RWPE2 (cell line): ENCODE measurements around the gene LGSN.

ENCODE experiments used
- ATAC-seq: fragments of 200-7000 bp; cut with Tn5 transposase; 3 replicates; pipeline ENCODE4 v1.9.1; 2021; ENCODE audit warnings: low read depth
- DNase-seq: peaks from one replicate; pipeline ENCODE4 v3.0.0-alpha.2; 2020; ENCODE audit warnings: low spot score
- H3K27ac ChIP-seq: fragments of 450-650 bp; 2 replicates; pipeline ENCODE4 v1.5.1; 2017; ENCODE audit warnings: mild to moderate bottlenecking; ENCODE audit not compliant: poor library complexity, severe bottlenecking
- H3K27me3 ChIP-seq: fragments of 250-450 bp; sonication (Bioruptor Pico); 2 replicates; pipeline ENCODE4 v1.5.1; 2021; ENCODE audit warnings: mild to moderate bottlenecking, moderate library complexity; ENCODE audit not compliant: insufficient read depth, poor library complexity, severe bottlenecking
- H3K36me3 ChIP-seq: fragments of 250-450 bp; sonication (Bioruptor Pico); 2 replicates; pipeline ENCODE4 v1.5.1; 2020; ENCODE audit warnings: low read depth, mild to moderate bottlenecking, moderate library complexity
- H3K4me1 ChIP-seq: fragments of 250-450 bp; sonication (Bioruptor Pico); 2 replicates; pipeline ENCODE4 v1.5.1; 2021; ENCODE audit warnings: mild to moderate bottlenecking, moderate library complexity; ENCODE audit not compliant: insufficient read depth, poor library complexity, severe bottlenecking
- H3K4me3 ChIP-seq: fragments of 250-450 bp; sonication (Bioruptor Pico); 2 replicates; pipeline ENCODE4 v1.5.1; 2021; ENCODE audit warnings: mild to moderate bottlenecking, moderate library complexity; ENCODE audit not compliant: severe bottlenecking
- H3K9me3 ChIP-seq: fragments of 250-450 bp; sonication (Bioruptor Pico); 2 replicates; pipeline ENCODE4 v1.5.1; 2021; ENCODE audit warnings: mild to moderate bottlenecking, moderate library complexity; ENCODE audit not compliant: severe bottlenecking
- CTCF ChIP-seq: fragments of 450-650 bp; IDR thresholded peaks from one replicate; pipeline ENCODE4 v1.5.1; 2017; ENCODE audit warnings: mild to moderate bottlenecking, moderate library complexity; ENCODE audit not compliant: poor library complexity, severe bottlenecking

LGSN gene

DNA sequence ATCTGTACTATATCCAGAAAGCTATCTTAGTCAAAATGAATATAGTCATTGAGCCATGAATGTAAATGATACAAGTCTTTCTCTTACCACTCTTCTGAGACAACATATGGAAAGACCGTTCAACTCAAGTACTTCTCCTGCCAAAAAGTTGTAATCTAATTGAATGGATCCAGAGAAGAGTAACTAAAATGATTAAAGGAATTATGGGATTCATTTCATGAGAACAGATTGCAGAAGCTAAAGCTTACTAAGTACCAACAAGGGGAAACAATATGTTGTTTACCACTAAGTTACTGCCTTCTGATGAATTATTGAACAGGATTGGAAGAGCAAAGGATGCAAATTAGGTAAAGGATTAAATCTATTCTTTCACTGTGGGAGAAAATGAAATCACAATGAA lies 2.0 kb upstream of the LGSN start:
- Histone ChIP-seq H3K27me3 (no peaks in the 10 kb centered on the region), H3K36me3 (no peaks in the 10 kb centered on the region), H3K4me1 (no peaks in the 10 kb centered on the region), H3K27ac (no peak overlapping the region), H3K4me3 (no peak overlapping the region), H3K9me3 (no peaks in the 10 kb centered on the region)
- TF ChIP-seq CTCF = no peak
- ATAC-seq (no peak), DNase-seq (no peak)

GRCh38 chr6:63317641-63318040 lies 2.1 kb downstream of the LGSN start:
- no peaks in the 10 kb centered on the region for H3K36me3 ChIP-seq
- H3K4me1 ChIP-seq = no peaks in the 10 kb centered on the region
- DNase-seq (no peak), ATAC-seq (no peak)
- no peak for TF ChIP-seq CTCF
- no peak overlapping the region for H3K4me3 ChIP-seq
- H3K9me3 ChIP-seq = no peaks in the 10 kb centered on the region
- H3K27ac ChIP-seq = no peak overlapping the region
- H3K27me3 ChIP-seq = no peaks in the 10 kb centered on the region

- no peaks in the 10 kb centered on the region for H3K9me3 ChIP-seq
- H3K27ac ChIP-seq = no peak overlapping the region
- no peaks in the 10 kb centered on the region for H3K36me3 ChIP-seq
- H3K4me1 ChIP-seq = no peaks in the 10 kb centered on the region
- DNase-seq = no peak
- no peak for ATAC-seq
- H3K27me3 ChIP-seq = no peaks in the 10 kb centered on the region
- TF ChIP-seq CTCF = no peak
- no peak overlapping the region for H3K4me3 ChIP-seq
Measured at GRCh38 chr6:63316113-63316512, 3.7 kb downstream of the LGSN start.

DNA sequence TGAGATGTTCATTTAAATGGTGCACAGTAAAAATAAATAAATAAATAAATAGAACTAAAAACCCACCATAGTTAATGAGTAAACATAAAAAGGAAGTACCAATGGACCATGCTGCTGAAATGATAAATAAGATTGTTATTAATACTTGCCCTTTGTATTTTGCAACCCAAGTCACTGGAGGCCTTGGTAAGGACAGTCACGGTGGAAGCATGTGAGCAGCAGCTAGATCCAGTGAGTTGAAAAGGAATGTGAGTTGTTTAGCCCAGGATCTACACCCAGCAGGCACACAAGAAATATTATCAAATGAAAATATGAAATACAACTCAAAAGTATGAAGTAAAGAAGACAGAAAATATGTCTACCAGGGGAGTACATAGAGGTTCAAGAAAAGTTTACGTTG lies 6.7 kb downstream of the LGSN start:
- Histone ChIP-seq H3K36me3 (no peaks in the 10 kb centered on the region), H3K27ac (no peak overlapping the region), H3K27me3 (no peaks in the 10 kb centered on the region), H3K4me3 (no peak overlapping the region), H3K4me1 (no peaks in the 10 kb centered on the region), H3K9me3 (no peaks in the 10 kb centered on the region)
- ATAC-seq (no peak), DNase-seq (no peak)
- TF ChIP-seq CTCF = no peak

- ATAC-seq = peak; percentile 89
- Histone ChIP-seq H3K4me3 (no peak overlapping the region), H3K36me3 (no peaks in the 10 kb centered on the region), H3K4me1 (no peaks in the 10 kb centered on the region), H3K27me3 (no peaks in the 10 kb centered on the region), H3K27ac (no peak overlapping the region), H3K9me3 (no peaks in the 10 kb centered on the region)
- DNase-seq = no peak
- TF ChIP-seq CTCF = peak; percentile 59
Measured at GRCh38 chr6:63307581-63308246, 12.1 kb downstream of the LGSN start.
